AG04449 (cell line): Measurements from ENCODE around the gene SPATA2L.
"Not testable (repeated sequence)": the region's sequence is repeated elsewhere in the genome, so short reads cannot be mapped to it uniquely, and the experiment has no call there.

Experiments used
- CTCF ChIA-PET: fragments of 350-600 bp; formaldehyde crosslinking; extraction: SDS; loops from one replicate; lab custom pipeline; 2021; ENCODE audit warnings: antibody characterized with exemption; lab: Yijun Ruan, JAX
- POLR2A ChIA-PET: fragments of 400-600, 350-600 bp; formaldehyde crosslinking; extraction: SDS; loops from one replicate; lab custom pipeline; 2020; ENCODE audit warnings: antibody characterized with exemption, inconsistent platforms; lab: Yijun Ruan, JAX
- DNase-seq: peaks from one replicate; pipeline ENCODE4 v3.0.0-alpha.2; 2010; ENCODE audit warnings: low read depth, low spot score
- H3K4me3 ChIP-seq: 2 replicates; pipeline ENCODE4 v1.5.1; 2011; ENCODE audit warnings: low read depth, mild to moderate bottlenecking, control low read depth, low read length
- CTCF ChIP-seq: IDR thresholded peaks from one replicate; pipeline ENCODE4 v1.5.1; 2011; ENCODE audit warnings: mild to moderate bottlenecking, moderate library complexity, low read length, control low read depth, inconsistent platforms; ENCODE audit not compliant: insufficient read depth; ENCODE audit errors: missing control alignments

Gene SPATA2L

GRCh38 chr16:89693931-89694783 lies 7.3 kb downstream of the SPATA2L start:
- no peak for TF ChIP-seq CTCF
- ChIA-PET CTCF (interaction anchor here (1.2 to 2.5 kb wide), 2 partner anchors 12 to 167 kb away, joined by 4 to 14 read pairs; no protein-coding TSS in a partner anchor), POLR2A (no interaction called here)
- DNase-seq = no peak
- H3K4me3 ChIP-seq = no peak overlapping the region

GRCh38 chr16:89693289-89693731 lies 8.2 kb downstream of the SPATA2L start:
- DNase-seq = no peak
- CTCF ChIA-PET = interaction anchor here (0.5 kb wide), 1 partner anchor 17 kb away, joined by 3 read pairs; no protein-coding TSS in a partner anchor
- TF ChIP-seq CTCF = no peak
- H3K4me3 ChIP-seq = no peak overlapping the region
- POLR2A ChIA-PET = no interaction called here

GRCh38 chr16:89691986-89692569 lies 9.4 kb downstream of the SPATA2L start:
- no peak for DNase-seq
- no peak overlapping the region for H3K4me3 ChIP-seq
- no peak for TF ChIP-seq CTCF
- ChIA-PET POLR2A (no interaction called here), CTCF (interaction anchor here (5.2 kb wide), 1 partner anchor 8 kb away, joined by 36 read pairs; no protein-coding TSS in a partner anchor)

- no peak for TF ChIP-seq CTCF
- ChIA-PET POLR2A (no interaction called here), CTCF (interaction anchor here (5.2 kb wide), 1 partner anchor 8 kb away, joined by 36 read pairs; no protein-coding TSS in a partner anchor)
- H3K4me3 ChIP-seq = no peak overlapping the region
- DNase-seq = no peak
Measured at GRCh38 chr16:89691231-89691985, 10.1 kb downstream of the SPATA2L start.

GRCh38 chr16:89690392-89690901 lies 11.1 kb downstream of the SPATA2L start:
- POLR2A ChIA-PET = no interaction called here
- no peak for DNase-seq
- TF ChIP-seq CTCF = no peak
- CTCF ChIA-PET = interaction anchor here (5.2 kb wide), 1 partner anchor 9 kb away, joined by 36 read pairs; no protein-coding TSS in a partner anchor
- no peak overlapping the region for H3K4me3 ChIP-seq

- DNase-seq, POLR2A ChIA-PET, H3K4me3 ChIP-seq: not testable (repeated sequence)
- CTCF ChIA-PET = interaction anchor here (5.2 kb wide), 1 partner anchor 10 kb away, joined by 36 read pairs; no protein-coding TSS in a partner anchor
Measured at GRCh38 chr16:89689621-89690020, 11.9 kb downstream of the SPATA2L start.
